ENCODE measurements around the gene PLAAT3.
"Not testable (repeated sequence)": the region's sequence is repeated elsewhere in the genome, so short reads cannot be mapped to it uniquely, and the experiment has no call there.

The PLAAT3 gene

GRCh38 chr11:63551091-63551888 is 62.9 kb downstream of the PLAAT3 start:
- H3K4me3 ChIP-seq (ENCODE audit: low read depth, low read length), result no peak overlapping the region
- DNase-seq (ENCODE audit: low read depth), result no peak
- TF ChIP-seq MAX (IDR thresholded peaks at IDR 0.05; ENCODE audit: low read depth, low read length), result no peak
- no peak for TF ChIP-seq POLR2A (IDR thresholded peaks at IDR 0.05; ENCODE audit: extremely low read depth, insufficient read length)
- no peak for TF ChIP-seq CTCF (IDR thresholded peaks at IDR 0.05; ENCODE audit: low read depth, low read length)
- TF ChIP-seq MYC (IDR thresholded peaks at IDR 0.05; ENCODE audit: low read depth, low read length), result no peak

GRCh38 chr11:63550156-63550700 is 64.0 kb downstream of the PLAAT3 start:
- not testable (repeated sequence) for DNase-seq (ENCODE audit: low read depth); H3K4me3 ChIP-seq (ENCODE audit: low read depth, low read length)

- TF ChIP-seq MYC (IDR thresholded peaks at IDR 0.05; ENCODE audit: low read depth, low read length), result no peak
- TF ChIP-seq POLR2A (IDR thresholded peaks at IDR 0.05; ENCODE audit: extremely low read depth, insufficient read length), result no peak
- no peak for TF ChIP-seq MAX (IDR thresholded peaks at IDR 0.05; ENCODE audit: low read depth, low read length)
- no peak for TF ChIP-seq CTCF (IDR thresholded peaks at IDR 0.05; ENCODE audit: low read depth, low read length)
- no peak overlapping the region for H3K4me3 ChIP-seq (ENCODE audit: low read depth, low read length)
- DNase-seq (ENCODE audit: low read depth), result no peak
Observed at GRCh38 chr11:63549411-63549810, 64.8 kb downstream of the PLAAT3 start.

- TF ChIP-seq CTCF (IDR thresholded peaks at IDR 0.05; ENCODE audit: low read depth, low read length), result no peak
- no peak for TF ChIP-seq MAX (IDR thresholded peaks at IDR 0.05; ENCODE audit: low read depth, low read length)
- TF ChIP-seq MYC (IDR thresholded peaks at IDR 0.05; ENCODE audit: low read depth, low read length), result no peak
- TF ChIP-seq POLR2A (IDR thresholded peaks at IDR 0.05; ENCODE audit: extremely low read depth, insufficient read length), result no peak
- no peak for DNase-seq (ENCODE audit: low read depth)
- no peak overlapping the region for H3K4me3 ChIP-seq (ENCODE audit: low read depth, low read length)
Observed at GRCh38 chr11:63548178-63548577, 66.1 kb downstream of the PLAAT3 start.

GRCh38 chr11:63547061-63547460 is 67.2 kb downstream of the PLAAT3 start:
- TF ChIP-seq CTCF (IDR thresholded peaks at IDR 0.05; ENCODE audit: low read depth, low read length), result no peak
- TF ChIP-seq POLR2A (IDR thresholded peaks at IDR 0.05; ENCODE audit: extremely low read depth, insufficient read length), result no peak
- no peak for TF ChIP-seq MYC (IDR thresholded peaks at IDR 0.05; ENCODE audit: low read depth, low read length)
- TF ChIP-seq MAX (IDR thresholded peaks at IDR 0.05; ENCODE audit: low read depth, low read length), result no peak
- no peak for DNase-seq (ENCODE audit: low read depth)
- no peak overlapping the region for H3K4me3 ChIP-seq (ENCODE audit: low read depth, low read length)

- DNase-seq (ENCODE audit: low read depth), result no peak
- TF ChIP-seq MYC (IDR thresholded peaks at IDR 0.05; ENCODE audit: low read depth, low read length), result no peak
- no peak for TF ChIP-seq MAX (IDR thresholded peaks at IDR 0.05; ENCODE audit: low read depth, low read length)
- TF ChIP-seq POLR2A (IDR thresholded peaks at IDR 0.05; ENCODE audit: extremely low read depth, insufficient read length), result no peak
- no peak for TF ChIP-seq CTCF (IDR thresholded peaks at IDR 0.05; ENCODE audit: low read depth, low read length)
Observed at GRCh38 chr11:63543711-63544110, 70.5 kb downstream of the PLAAT3 start.

GRCh38 chr11:63542506-63542905 is 71.7 kb downstream of the PLAAT3 start:
- H3K4me3 ChIP-seq (ENCODE audit: low read depth, low read length); DNase-seq (ENCODE audit: low read depth): not testable (repeated sequence)

More at GRCh38 chr11:63543711-63544110, 70.5 kb downstream of the PLAAT3 start:
- no peak overlapping the region for H3K4me3 ChIP-seq (ENCODE audit: low read depth, low read length)
